ENCODE results near the gene NMRAL1.
A peak's percentile ranks its signal among the peaks of the same experiment; 100 is the strongest.

Gene NMRAL1

DNA sequence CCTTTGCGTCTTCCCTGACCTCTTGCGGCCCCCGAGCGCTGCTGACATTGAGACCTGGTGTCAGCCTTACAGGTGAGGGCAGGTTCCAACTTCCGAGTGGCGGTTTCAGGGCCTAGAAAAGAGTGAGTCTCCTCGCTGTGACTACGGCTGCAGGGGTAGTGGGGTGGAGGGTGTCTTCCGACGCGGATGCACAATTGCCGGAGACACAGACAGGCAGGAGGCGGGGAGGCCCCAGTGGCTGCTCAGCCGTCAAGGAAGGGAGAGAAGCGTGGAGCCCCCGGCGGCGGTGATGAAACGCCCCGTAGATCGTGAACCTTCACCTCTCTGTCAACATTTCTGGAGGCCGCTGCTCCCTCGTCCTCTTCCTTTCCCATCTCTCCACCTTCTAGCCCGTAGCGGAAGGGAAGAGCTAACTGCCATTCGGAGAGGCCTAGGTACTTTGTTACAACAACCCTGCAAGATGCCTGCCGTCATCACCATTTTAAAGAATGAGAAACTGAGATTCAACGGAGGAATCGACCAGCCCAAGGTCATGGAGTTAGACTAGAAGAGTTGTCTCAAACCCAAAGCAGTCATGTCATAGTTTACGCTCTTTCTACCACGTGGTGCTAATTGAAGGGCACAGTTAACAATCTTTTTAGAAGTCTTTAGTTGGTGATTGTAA, 48.3 kb downstream of the NMRAL1 start:
- DNase-seq (ENCODE audit: low spot score): no peak

DNA sequence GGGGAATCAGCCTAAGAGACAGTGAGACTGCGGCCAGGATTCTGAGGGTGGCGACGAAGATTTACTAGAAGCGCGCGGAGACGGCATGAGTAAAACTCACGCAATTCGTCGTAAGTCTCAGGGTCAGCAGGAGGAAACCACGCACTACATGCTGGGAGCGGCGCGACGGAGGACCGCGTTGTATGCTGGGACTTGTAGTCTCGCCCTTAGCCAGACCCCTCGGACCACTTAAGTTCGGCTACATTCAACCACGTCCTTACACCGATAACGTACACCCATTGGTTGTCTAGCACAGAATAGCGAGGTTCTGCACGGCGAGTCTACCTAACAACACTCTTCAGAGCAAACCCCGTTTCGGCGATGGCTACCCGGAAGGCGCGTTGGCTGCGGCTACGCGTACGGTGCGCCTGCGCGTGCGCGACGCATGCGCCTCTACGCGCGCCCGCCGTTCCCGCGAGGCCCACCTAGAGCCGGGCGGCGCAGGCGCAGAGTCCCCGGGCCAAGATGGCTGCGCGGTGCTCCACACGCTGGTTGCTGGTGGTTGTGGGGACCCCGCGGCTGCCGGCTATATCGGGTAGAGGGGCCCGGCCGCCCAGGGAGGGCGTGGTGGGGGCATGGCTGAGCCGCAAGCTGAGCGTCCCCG, 48.9 kb downstream of the NMRAL1 start, which contains the start of gene DNAJA3:
Gene DNAJA3 (plus strand): TSS at position 491 of the 643 bp plus-strand sequence. CDS start 14 bp downstream, at position 505.
- DNase-seq (ENCODE audit: low spot score): peak; percentile 95

DNA sequence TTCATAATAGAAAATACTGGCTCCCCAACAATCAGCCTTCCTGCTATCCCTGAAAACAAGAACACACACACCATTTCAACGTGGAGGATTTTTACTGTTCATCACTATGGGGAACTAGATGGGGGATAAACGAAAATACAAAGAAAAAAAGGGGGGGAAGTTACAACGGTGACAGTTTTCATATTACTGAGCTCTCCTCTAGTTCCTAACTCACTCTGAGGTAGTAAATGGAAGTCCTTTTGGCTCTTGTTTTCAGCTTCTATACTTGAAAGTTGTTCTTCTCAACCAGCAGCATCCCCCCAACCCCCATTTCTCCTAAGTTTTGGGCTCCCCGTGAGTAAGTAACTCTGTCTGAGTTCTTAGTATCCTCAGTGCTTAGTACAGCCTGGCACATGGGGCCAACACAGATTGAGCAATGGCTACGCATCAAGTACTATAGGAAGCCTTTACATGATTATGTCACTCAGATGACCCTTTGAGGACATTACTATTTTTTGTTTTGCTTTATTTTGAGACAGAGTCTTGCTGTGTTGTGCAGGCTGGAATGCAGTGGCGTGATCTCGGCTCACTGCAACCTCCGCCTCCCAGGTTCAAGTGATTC, 53.8 kb downstream of the NMRAL1 start:
- DNase-seq (ENCODE audit: low spot score): no peak

GRCh38 chr16:4419402-4419959, 54.9 kb downstream of the NMRAL1 start:
- DNase-seq (ENCODE audit: low spot score): no peak

GRCh38 chr16:4416200-4417032, 58.0 kb downstream of the NMRAL1 start, which contains the start of gene CORO7:
TSS of gene CORO7 (minus strand) at chr16:4416596. CDS start at chr16:4416518, 78 bp downstream.
- peak; percentile 95 for DNase-seq (ENCODE audit: low spot score)

- no peak for DNase-seq (ENCODE audit: low spot score)
Measured at GRCh38 chr16:4415538-4416199, 58.8 kb downstream of the NMRAL1 start.

DNA sequence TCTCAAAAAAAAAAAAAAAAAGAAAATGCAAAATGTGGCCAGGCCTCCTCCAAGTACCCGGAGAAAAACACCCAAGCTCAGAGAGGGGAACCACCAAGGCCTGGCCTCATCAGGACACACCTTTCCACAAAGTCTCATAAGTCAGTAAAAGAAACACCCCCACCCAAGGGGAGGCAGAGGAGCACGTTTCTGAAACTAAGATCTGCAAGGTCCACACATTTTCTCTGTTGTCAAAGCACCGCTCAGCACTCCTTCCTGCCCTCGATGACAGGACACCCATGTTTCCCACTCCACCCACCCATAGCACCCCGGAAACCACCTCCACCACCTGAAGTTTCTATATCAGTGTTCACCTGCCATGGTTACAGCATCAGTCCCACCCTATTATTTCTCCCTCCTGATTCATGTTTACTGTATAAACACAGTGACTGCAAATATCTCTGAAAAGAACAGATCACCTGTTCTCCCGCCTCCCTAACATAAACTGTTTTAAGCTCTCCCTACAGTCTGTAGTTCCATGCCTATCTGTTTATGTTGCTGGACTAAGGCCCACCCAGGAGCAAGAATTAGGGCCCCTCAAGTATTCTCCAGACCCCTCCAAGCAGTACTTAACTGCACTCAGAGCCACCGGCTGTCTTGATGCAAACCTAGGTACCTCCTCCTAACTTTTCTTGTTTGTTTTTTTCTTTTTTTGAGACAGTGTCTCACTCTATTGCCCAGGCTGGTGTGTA, 60.1 kb downstream of the NMRAL1 start:
- no peak for DNase-seq (ENCODE audit: low spot score)

- DNase-seq (ENCODE audit: low spot score): no peak
Measured at GRCh38 chr16:4412854-4413253, 61.6 kb downstream of the NMRAL1 start.

DNA sequence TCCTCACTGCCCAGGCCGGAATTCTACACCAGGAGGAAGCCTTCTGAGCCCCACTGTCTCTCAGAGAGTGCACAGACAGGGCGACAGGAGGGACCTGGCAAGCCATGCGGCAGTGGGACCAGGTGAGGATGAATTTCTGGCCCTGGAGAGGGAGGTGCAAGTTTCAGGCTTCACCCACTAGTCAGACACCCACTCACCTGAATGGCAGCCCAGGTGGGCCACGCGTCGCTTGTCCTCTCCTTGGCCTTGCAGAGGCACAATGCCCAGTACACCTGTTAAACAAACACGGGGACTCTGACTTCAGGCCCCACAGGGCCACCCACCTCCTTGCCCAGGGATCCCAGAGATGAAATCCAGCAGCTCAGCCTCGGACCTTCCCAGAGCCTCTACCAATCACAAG, 62.3 kb downstream of the NMRAL1 start:
- no peak for DNase-seq (ENCODE audit: low spot score)
